HepG2 (cell line): Measurements from ENCODE around the gene C9orf50. TPM values are rescaled to one million over a fixed set of nuclear protein-coding genes. Genes with fewer than 3 reads are reported as not detected.
A peak's percentile ranks its signal among the peaks of the same experiment; 100 is the strongest.

Experiments
- CHCHD3 ChIP-seq: sonication (generic); formaldehyde crosslinking; IDR thresholded peaks from 2 replicates; pipeline ENCODE4 v1.8.0; 2022; ENCODE audit warnings: mild to moderate bottlenecking, missing genetic modification reagents, moderate library complexity
- GATAD2A ChIP-seq: IDR thresholded peaks from 2 replicates; pipeline ENCODE4 v1.6.1; 2016
- IRF2 ChIP-seq: IDR thresholded peaks from 2 replicates; pipeline ENCODE4 v1.6.1; 2018; ENCODE audit warnings: missing genetic modification reagents, missing compliant biosample characterization
- KMT2B ChIP-seq: IDR thresholded peaks from 2 replicates; pipeline ENCODE4 v1.6.1; 2016; ENCODE audit warnings: missing genetic modification reagents, missing compliant biosample characterization
- MIER3 ChIP-seq: IDR thresholded peaks from 2 replicates; pipeline ENCODE4 v1.6.1; 2016; ENCODE audit warnings: missing compliant biosample characterization, borderline replicate concordance
- POGZ ChIP-seq: sonication (generic); formaldehyde crosslinking; IDR thresholded peaks from 2 replicates; pipeline ENCODE4 v1.4.0; 2020; ENCODE audit warnings: mild to moderate bottlenecking, missing genetic modification reagents
- RAD51 ChIP-seq: fragments of 450-650 bp; IDR thresholded peaks from 2 replicates; pipeline ENCODE4 v1.6.1; 2016; ENCODE audit warnings: borderline replicate concordance
- SOX13 ChIP-seq, 3 experiments: fragments of 450-650 bp in 1 of 3; sonication (generic) in 1 of 3; formaldehyde crosslinking in 1 of 3; IDR thresholded peaks in 2 of 3; conservative IDR thresholded peaks in 1 of 3; 2 replicates each; pipeline versions ENCODE4 v1.5.0 to v1.6.1; 2016 to 2020; ENCODE audit warnings: antibody characterized with exemption in 1 of 3, mild to moderate bottlenecking in 1 of 3, missing compliant biosample characterization in 1 of 3, missing genetic modification reagents in 1 of 3, moderate library complexity in 1 of 3
- SOX6 ChIP-seq, 2 experiments: fragments of 450-650 bp in 1 of 2; sonication (generic) in 1 of 2; formaldehyde crosslinking in 1 of 2; IDR thresholded peaks; 2 replicates each; pipeline versions ENCODE4 v1.4.0 to v1.6.1; 2017 to 2020; ENCODE audit warnings: antibody characterized with exemption in 1 of 2, mild to moderate bottlenecking in 1 of 2, missing genetic modification reagents in 1 of 2
- ZFX ChIP-seq: sonication (generic); formaldehyde crosslinking; IDR thresholded peaks from 2 replicates; pipeline ENCODE4 v1.4.0; 2020; ENCODE audit warnings: mild to moderate bottlenecking, low read depth, missing genetic modification reagents, moderate library complexity
- ZNF251 ChIP-seq: sonication (generic); formaldehyde crosslinking; IDR thresholded peaks from 2 replicates; pipeline ENCODE4 v1.9.0; 2021; ENCODE audit warnings: mild to moderate bottlenecking, missing genetic modification reagents
- ZNF75D ChIP-seq: sonication (generic); formaldehyde crosslinking; IDR thresholded peaks from 2 replicates; pipeline ENCODE4 v1.8.1; 2023; ENCODE audit warnings: missing genetic modification reagents, mild to moderate bottlenecking, borderline replicate concordance
- ZNF788 ChIP-seq: sonication (generic); formaldehyde crosslinking; IDR thresholded peaks from 2 replicates; pipeline ENCODE4 v1.5.0; 2020; ENCODE audit warnings: mild to moderate bottlenecking, missing genetic modification reagents, borderline replicate concordance
- polyA plus RNA-seq, 8 experiments: library from polyadenylated mRNA; depleted of rRNA in 3 of 8; stranded (reverse) in 7 of 8; unstranded in 1 of 8; fragments of >200 nt; fragmentation: Illumina TruSeq in 4 of 8; extraction: Trizol in 4 of 8; gene quantifications; 2 replicates each; pipeline versions ENCODE4 v1.2.1 to v1.2.3, GENCODE V29; 2011 to 2016; ENCODE audit warnings: low read depth in 4 of 8, missing spikeins in 1 of 8, mixed read lengths in 1 of 8; ENCODE audit not compliant: insufficient read depth in 1 of 8
- total RNA-seq, 5 experiments: library from RNA; depleted of rRNA; stranded (reverse); fragments of >200 nt; fragmentation: Illumina TruSeq; extraction: Trizol; gene quantifications; 2 replicates each; pipeline ENCODE4 v1.2.3, GENCODE V29; 2016; ENCODE audit warnings: low read depth in 1 of 5
- TF ChIP-seq, protein P1 (sequence below): sonication (generic); formaldehyde crosslinking; IDR thresholded peaks from 2 replicates; pipeline ENCODE4 v1.5.1; 2020; ENCODE audit warnings: mild to moderate bottlenecking, missing genetic modification reagents
- TF ChIP-seq, protein P2 (sequence below): sonication (generic); formaldehyde crosslinking; conservative IDR thresholded peaks from 2 replicates; pipeline ENCODE4 v1.4.0; 2020; ENCODE audit warnings: missing genetic modification reagents
- TF ChIP-seq, protein P3 (sequence below): sonication (generic); formaldehyde crosslinking; IDR thresholded peaks from 2 replicates; pipeline ENCODE4 v1.9.0; 2022; ENCODE audit warnings: missing genetic modification reagents, mild to moderate bottlenecking, borderline replicate concordance
- TF ChIP-seq, protein P4 (sequence below): sonication (generic); formaldehyde crosslinking; IDR thresholded peaks from 2 replicates; pipeline ENCODE4 v1.5.1; 2020; ENCODE audit warnings: missing genetic modification reagents, mild to moderate bottlenecking, borderline replicate concordance
- TF ChIP-seq, protein P5 (sequence below): IDR thresholded peaks from 2 replicates; pipeline ENCODE4 v1.6.1; 2016; ENCODE audit warnings: low read depth, borderline replicate concordance

C9orf50 gene
- total and polyA plus RNA-seq, 2 of the 13 experiments (the other 11 are each of a cell fraction or from before 2014, with no cell fraction given), result not detected

DNA sequence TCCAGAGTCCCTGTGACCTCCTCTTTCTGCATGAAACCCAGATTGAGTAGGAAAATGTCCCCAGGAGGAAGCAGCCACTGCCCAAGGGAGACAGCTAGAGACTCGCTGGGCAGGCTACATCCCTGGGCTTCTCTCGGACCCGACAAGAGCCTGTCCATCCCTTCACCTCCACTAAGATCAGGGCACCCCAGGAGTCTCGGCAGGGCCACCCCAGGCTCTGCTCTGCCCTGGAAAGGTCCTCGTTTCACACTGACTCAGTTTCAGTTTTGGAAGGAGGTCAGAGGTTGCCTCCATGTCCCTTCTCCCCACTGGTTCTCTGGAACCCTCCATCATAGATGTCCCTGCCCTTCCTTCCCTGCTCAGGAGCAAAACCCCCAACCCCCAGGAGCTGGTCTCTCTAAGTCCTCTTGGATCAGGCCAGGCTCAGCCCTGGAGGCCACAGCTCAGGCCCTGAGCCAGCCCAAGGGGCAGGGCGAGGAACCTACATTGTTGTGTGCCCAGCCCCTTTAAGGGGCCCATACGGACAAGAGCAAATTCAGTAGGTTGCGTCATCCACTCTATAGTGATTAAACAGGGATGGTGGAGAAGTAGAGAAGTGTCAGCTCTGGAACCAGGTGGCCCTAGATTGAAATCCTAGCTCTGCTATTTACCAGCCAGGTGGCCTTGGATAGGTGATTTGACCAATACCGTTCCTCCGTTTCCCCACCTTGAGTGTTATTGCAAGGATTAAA is 37.4 kb downstream of the C9orf50 start (continued):
- TF ChIP-seq, protein P1, sequence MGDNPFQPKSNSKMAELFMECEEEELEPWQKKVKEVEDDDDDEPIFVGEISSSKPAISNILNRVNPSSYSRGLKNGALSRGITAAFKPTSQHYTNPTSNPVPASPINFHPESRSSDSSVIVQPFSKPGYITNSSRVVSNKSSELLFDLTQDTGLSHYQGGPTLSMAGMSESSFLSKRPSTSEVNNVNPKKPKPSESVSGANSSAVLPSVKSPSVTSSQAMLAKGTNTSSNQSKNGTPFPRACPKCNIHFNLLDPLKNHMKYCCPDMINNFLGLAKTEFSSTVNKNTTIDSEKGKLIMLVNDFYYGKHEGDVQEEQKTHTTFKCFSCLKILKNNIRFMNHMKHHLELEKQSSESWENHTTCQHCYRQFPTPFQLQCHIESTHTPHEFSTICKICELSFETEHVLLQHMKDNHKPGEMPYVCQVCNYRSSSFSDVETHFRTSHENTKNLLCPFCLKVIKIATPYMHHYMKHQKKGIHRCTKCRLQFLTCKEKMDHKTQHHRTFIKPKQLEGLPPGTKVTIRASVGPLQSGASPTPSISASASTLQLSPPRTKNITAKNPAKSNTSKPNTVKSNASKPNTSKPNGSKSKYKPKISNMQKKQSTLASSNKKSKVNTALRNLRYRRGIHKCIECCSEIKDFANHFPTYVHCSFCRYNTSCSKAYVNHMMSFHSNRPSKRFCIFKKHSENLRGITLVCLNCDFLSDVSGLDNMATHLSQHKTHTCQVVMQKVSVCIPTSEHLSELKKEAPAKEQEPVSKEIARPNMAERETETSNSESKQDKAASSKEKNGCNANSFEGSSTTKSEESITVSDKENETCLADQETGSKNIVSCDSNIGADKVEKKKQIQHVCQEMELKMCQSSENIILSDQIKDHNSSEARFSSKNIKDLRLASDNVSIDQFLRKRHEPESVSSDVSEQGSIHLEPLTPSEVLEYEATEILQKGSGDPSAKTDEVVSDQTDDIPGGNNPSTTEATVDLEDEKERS (CRISPR knock-in tag), result no peak
- no peak for TF ChIP-seq SOX13 (IDR thresholded peaks at IDR 0.05)
- TF ChIP-seq SOX13 (CRISPR knock-in tag; conservative IDR thresholded peaks at IDR 0.05 in 1 of 2, IDR thresholded peaks at IDR 0.05 in 1 of 2), result peak in 1 of 2 experiments; percentile 73; a peak in 2 of 4 replicates
- TF ChIP-seq, protein P2, sequence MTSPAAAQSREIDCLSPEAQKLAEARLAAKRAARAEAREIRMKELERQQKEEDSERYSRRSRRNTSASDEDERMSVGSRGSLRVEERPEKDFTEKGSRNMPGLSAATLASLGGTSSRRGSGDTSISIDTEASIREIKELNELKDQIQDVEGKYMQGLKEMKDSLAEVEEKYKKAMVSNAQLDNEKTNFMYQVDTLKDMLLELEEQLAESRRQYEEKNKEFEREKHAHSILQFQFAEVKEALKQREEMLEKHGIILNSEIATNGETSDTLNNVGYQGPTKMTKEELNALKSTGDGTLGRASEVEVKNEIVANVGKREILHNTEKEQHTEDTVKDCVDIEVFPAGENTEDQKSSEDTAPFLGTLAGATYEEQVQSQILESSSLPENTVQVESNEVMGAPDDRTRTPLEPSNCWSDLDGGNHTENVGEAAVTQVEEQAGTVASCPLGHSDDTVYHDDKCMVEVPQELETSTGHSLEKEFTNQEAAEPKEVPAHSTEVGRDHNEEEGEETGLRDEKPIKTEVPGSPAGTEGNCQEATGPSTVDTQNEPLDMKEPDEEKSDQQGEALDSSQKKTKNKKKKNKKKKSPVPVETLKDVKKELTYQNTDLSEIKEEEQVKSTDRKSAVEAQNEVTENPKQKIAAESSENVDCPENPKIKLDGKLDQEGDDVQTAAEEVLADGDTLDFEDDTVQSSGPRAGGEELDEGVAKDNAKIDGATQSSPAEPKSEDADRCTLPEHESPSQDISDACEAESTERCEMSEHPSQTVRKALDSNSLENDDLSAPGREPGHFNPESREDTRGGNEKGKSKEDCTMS (CRISPR knock-in tag), result no peak
- TF ChIP-seq ZNF788 (CRISPR knock-in tag), result 0 out of 2 replicates have a peak, but pooled peaks have one; percentile 42
- TF ChIP-seq, protein P3, sequence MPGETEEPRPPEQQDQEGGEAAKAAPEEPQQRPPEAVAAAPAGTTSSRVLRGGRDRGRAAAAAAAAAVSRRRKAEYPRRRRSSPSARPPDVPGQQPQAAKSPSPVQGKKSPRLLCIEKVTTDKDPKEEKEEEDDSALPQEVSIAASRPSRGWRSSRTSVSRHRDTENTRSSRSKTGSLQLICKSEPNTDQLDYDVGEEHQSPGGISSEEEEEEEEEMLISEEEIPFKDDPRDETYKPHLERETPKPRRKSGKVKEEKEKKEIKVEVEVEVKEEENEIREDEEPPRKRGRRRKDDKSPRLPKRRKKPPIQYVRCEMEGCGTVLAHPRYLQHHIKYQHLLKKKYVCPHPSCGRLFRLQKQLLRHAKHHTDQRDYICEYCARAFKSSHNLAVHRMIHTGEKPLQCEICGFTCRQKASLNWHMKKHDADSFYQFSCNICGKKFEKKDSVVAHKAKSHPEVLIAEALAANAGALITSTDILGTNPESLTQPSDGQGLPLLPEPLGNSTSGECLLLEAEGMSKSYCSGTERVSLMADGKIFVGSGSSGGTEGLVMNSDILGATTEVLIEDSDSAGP, result peak; percentile 86
- no peak for TF ChIP-seq RAD51
- no peak for TF ChIP-seq CHCHD3 (CRISPR knock-in tag)
- no peak for TF ChIP-seq MIER3 (CRISPR knock-in tag)
- TF ChIP-seq, protein P4, sequence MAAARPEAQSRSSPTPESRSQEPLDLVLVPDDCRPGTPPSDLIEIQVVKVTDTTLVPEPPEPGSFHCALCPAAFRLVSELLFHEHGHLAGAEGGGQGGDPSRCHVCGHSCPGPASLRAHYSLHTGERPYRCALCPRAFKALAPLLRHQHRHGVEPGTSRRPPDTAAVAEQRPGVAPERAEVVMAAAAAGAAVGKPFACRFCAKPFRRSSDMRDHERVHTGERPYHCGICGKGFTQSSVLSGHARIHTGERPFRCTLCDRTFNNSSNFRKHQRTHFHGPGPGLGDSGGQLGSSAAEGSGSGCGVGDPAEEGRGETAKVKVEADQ (CRISPR knock-in tag), result no peak
- TF ChIP-seq SOX6 (IDR thresholded peaks at IDR 0.05), result no peak
- peak; percentile 74; the same call in 1 of the 2 replicates for TF ChIP-seq SOX6 (CRISPR knock-in tag; IDR thresholded peaks at IDR 0.05)
- no peak for TF ChIP-seq ZNF75D
- TF ChIP-seq, protein P5, sequence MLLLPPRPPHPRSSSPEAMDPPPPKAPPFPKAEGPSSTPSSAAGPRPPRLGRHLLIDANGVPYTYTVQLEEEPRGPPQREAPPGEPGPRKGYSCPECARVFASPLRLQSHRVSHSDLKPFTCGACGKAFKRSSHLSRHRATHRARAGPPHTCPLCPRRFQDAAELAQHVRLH (CRISPR knock-in tag), result no peak
- peak; percentile 43; the same call in 1 of the 2 replicates for TF ChIP-seq GATAD2A (CRISPR knock-in tag)
- no peak for TF ChIP-seq IRF2 (CRISPR knock-in tag)
- TF ChIP-seq ZNF251 (CRISPR knock-in tag), result no peak
- no peak for TF ChIP-seq POGZ (CRISPR knock-in tag)
- TF ChIP-seq ZFX, result peak; percentile 31; the same call in 1 of the 2 replicates
- no peak for TF ChIP-seq KMT2B
